Endothelial cell of umbilical vein (primary cell): ENCODE measurements around the gene LYVE1. TPM values are rescaled to one million over a fixed set of nuclear protein-coding genes. Genes with fewer than 3 reads are reported as not detected.

Experiments
- BruUV-seq: library from RNA; stranded (reverse); fragments of 400-500 nt; replicated peaks from 2 replicates; lab custom pipeline; 2021; lab: Mats Ljungman, UMichigan
- CTCF ChIA-PET: fragments of 300-600, 350-600 bp; sonication (Branson Sonifier 250); formaldehyde crosslinking; loops from one replicate; lab custom pipeline; 2021; ENCODE audit warnings: antibody characterized with exemption, inconsistent platforms; lab: Charles Lee
- POLR2A ChIA-PET: fragments of 300-600, 350-600 bp; sonication (Branson Sonifier 250); formaldehyde crosslinking; loops from one replicate; lab custom pipeline; 2021; ENCODE audit warnings: antibody characterized with exemption, inconsistent platforms; lab: Charles Lee
- DNase-seq: peaks from one replicate; pipeline ENCODE4 v3.0.0-alpha.2; 2011; ENCODE audit warnings: low read depth, low spot score
- FAIRE-seq: peaks from 2 replicates; lab custom pipeline; 2011; peaks lifted over from hg19 to GRCh38; lab: Jason Lieb, UNC
- H2AFZ ChIP-seq: 2 replicates; pipeline ENCODE4 v1.6.0; 2012; ENCODE audit warnings: low read depth, low read length, control low read depth, inconsistent platforms
- H3K27ac ChIP-seq: 2 replicates; pipeline ENCODE4 v1.5.1; 2011; ENCODE audit warnings: low read depth, mild to moderate bottlenecking, control low read depth, low read length, moderate library complexity; ENCODE audit not compliant: insufficient read depth
- H3K27me3 ChIP-seq, 2 experiments: 2 replicates each; pipeline versions ENCODE4 v1.6.0 to v1.6.1; 2011; ENCODE audit warnings: low read length in 2 of 2, mixed read lengths in 1 of 2; ENCODE audit not compliant: control insufficient read depth in 2 of 2, insufficient read depth in 2 of 2
- H3K36me3 ChIP-seq, 2 experiments: 2 replicates in 1 of 2; 3 replicates in 1 of 2; pipeline ENCODE4 v1.5.1; 2011; ENCODE audit warnings: low read length in 2 of 2, mild to moderate bottlenecking in 1 of 2, moderate library complexity in 1 of 2; ENCODE audit not compliant: control insufficient read depth in 2 of 2, insufficient read depth in 2 of 2; ENCODE audit errors: extremely low read depth in 1 of 2
- H3K4me1 ChIP-seq: 3 replicates; pipeline ENCODE4 v1.5.1; 2011; ENCODE audit warnings: mild to moderate bottlenecking, low read length; ENCODE audit not compliant: control insufficient read depth, insufficient read depth; ENCODE audit errors: extremely low read depth
- H3K4me2 ChIP-seq: 2 replicates; pipeline ENCODE4 v1.6.1; 2011; ENCODE audit warnings: low read length, control low read depth, mixed read lengths; ENCODE audit not compliant: insufficient read depth
- H3K4me3 ChIP-seq, 3 experiments: fragments of 200-600 bp in 1 of 3; sonication (generic), shearing (Covaris generic) in 1 of 3; replicated peaks in 1 of 3; 2 replicates each; pipeline ENCODE4 v1.5.1; 2011 to 2016; ENCODE audit warnings: control low read depth in 3 of 3, low read length in 3 of 3, mild to moderate bottlenecking in 2 of 3, inconsistent platforms in 1 of 3, low read depth in 1 of 3, moderate library complexity in 1 of 3; ENCODE audit not compliant: insufficient read depth in 1 of 3
- H3K79me2 ChIP-seq: 2 replicates; pipeline ENCODE4 v1.6.0; 2012; ENCODE audit warnings: low read length, inconsistent platforms; ENCODE audit not compliant: control insufficient read depth, insufficient read depth
- H3K9ac ChIP-seq: replicated peaks from 2 replicates; pipeline ENCODE3; 2011; ENCODE audit warnings: low read length, control low read depth; ENCODE audit not compliant: insufficient read depth; ENCODE audit errors: extremely low read depth
- H3K9me1 ChIP-seq: replicated peaks from 3 replicates; pipeline ENCODE4 v1.6.0; 2011; ENCODE audit warnings: mild to moderate bottlenecking, low read length; ENCODE audit not compliant: control insufficient read depth, insufficient read depth; ENCODE audit errors: extremely low read depth
- H3K9me3 ChIP-seq: replicated peaks from 2 replicates; pipeline ENCODE4 v1.5.1; 2012; ENCODE audit warnings: low read length, inconsistent platforms; ENCODE audit not compliant: control insufficient read depth, insufficient read depth
- H4K20me1 ChIP-seq: replicated peaks from 2 replicates; pipeline ENCODE3; 2011; ENCODE audit warnings: mild to moderate bottlenecking, low read length; ENCODE audit not compliant: control insufficient read depth, insufficient read depth; ENCODE audit errors: extremely low read depth
- CTCF ChIP-seq, 2 donors: IDR thresholded peaks; 1 replicate in 1 of 2; 2 replicates in 1 of 2; pipeline ENCODE4 v1.5.1; 2011; ENCODE audit warnings: low read length in 2 of 2, mild to moderate bottlenecking in 2 of 2, moderate library complexity in 2 of 2, control low read depth in 1 of 2, inconsistent platforms in 1 of 2, low read depth in 1 of 2; ENCODE audit not compliant: insufficient read depth in 1 of 2; ENCODE audit errors: extremely low read depth in 1 of 2
- EZH2 ChIP-seq: IDR thresholded peaks from 2 replicates; pipeline ENCODE4 v1.6.1; 2012; ENCODE audit warnings: borderline replicate concordance, low read depth, mild to moderate bottlenecking, moderate library complexity, low read length, inconsistent platforms; ENCODE audit not compliant: severe bottlenecking
- FOS ChIP-seq: IDR thresholded peaks from 2 replicates; pipeline ENCODE4 v1.6.1; 2011; ENCODE audit warnings: mild to moderate bottlenecking, low read length, moderate library complexity, borderline replicate concordance; ENCODE audit not compliant: insufficient read depth
- GATA2 ChIP-seq: IDR thresholded peaks from 2 replicates; pipeline ENCODE4 v1.7.0; 2011; ENCODE audit warnings: low read depth, mild to moderate bottlenecking, moderate library complexity, mixed read lengths, low read length; ENCODE audit not compliant: insufficient read length, insufficient read depth
- JUN ChIP-seq: IDR thresholded peaks from 2 replicates; pipeline ENCODE4 v1.6.1; 2011; ENCODE audit warnings: borderline replicate concordance, low read depth; ENCODE audit not compliant: insufficient read length, insufficient read depth
- MAX ChIP-seq: IDR thresholded peaks from 2 replicates; pipeline ENCODE4 v1.6.1; 2011; ENCODE audit not compliant: insufficient read depth, insufficient read length
- MYC ChIP-seq: IDR thresholded peaks from one replicate; pipeline ENCODE4 v1.6.1; 2011; ENCODE audit warnings: mild to moderate bottlenecking, low read depth, low read length
- POLR2A ChIP-seq: IDR thresholded peaks from 2 replicates; pipeline ENCODE4 v1.6.1; 2012; ENCODE audit warnings: low read depth, mild to moderate bottlenecking, control low read depth, low read length
- POLR2AphosphoS5 ChIP-seq: IDR thresholded peaks from 2 replicates; pipeline ENCODE4 v1.6.1; 2012; ENCODE audit warnings: low read depth, mild to moderate bottlenecking, control low read depth, low read length, moderate library complexity; ENCODE audit not compliant: insufficient read depth
- dilution Hi-C: fragments of 300-500 bp; cut with MboI; formaldehyde crosslinking; loops from one replicate; pipeline ENCODE4 v1.15.0; 2019; ENCODE audit warnings: low sequenced_read_pairs; ENCODE audit not compliant: extremely low pct_ligation_motif_present
- intact Hi-C: fragments of 100-400 bp; cut with micrococcal nuclease; formaldehyde crosslinking; loops from one replicate; pipeline ENCODE4 v1.10.0; 2022
- polyA plus RNA-seq, 4 experiments: library from polyadenylated mRNA; depleted of rRNA in 3 of 4; stranded (reverse) in 3 of 4; unstranded in 1 of 4; fragments of >200 nt; gene quantifications; 2 replicates each; pipeline versions ENCODE4 v1.2.1 to v1.2.3, GENCODE V29; 2011 to 2012; ENCODE audit warnings: missing spikeins in 1 of 4
- total RNA-seq: library from RNA; stranded (reverse); gene quantifications from 2 replicates; pipeline ENCODE4 v1.2.3, GENCODE V29; 2021

The LYVE1 gene
- total and polyA plus RNA-seq, 2 donors (not counting 3 experiments of a cell fraction or from before 2014, with no cell fraction given), result 4.6 to 7.6 TPM

GRCh38 chr11:10529279-10529678, 39.2 kb downstream of the LYVE1 start:
- Histone ChIP-seq H2AFZ (no peak overlapping the region), H3K27me3 (no peaks in the 10 kb centered on the region), H3K9me1 (no peaks in the 10 kb centered on the region), H3K9ac (no peak overlapping the region), H3K4me2 (peak overlapping the region; percentile 16), H4K20me1 (no peaks in the 10 kb centered on the region), H3K27ac (no peak overlapping the region), H3K4me1 (peaks cover 51% of the 10 kb centered on the region), H3K79me2 (no peaks in the 10 kb centered on the region), H3K4me3 (no peak overlapping the region), H3K9me3 (no peaks in the 10 kb centered on the region), H3K36me3 (peaks cover 0 to 6% of the 10 kb centered on the region in 2 experiments)
- peak; percentile 61 for DNase-seq
- intact Hi-C loops (no loop called here), dilution Hi-C loops (no loop called here)
- FAIRE-seq, result no peak
- BruUV-seq, result no TSS peak
- ChIA-PET POLR2A (no interaction called here), CTCF (interaction anchor here (1.5 kb wide), 1 partner anchor 109 kb away, joined by 3 read pairs; no protein-coding TSS in a partner anchor)
- no peak for TF ChIP-seq EZH2
- TF ChIP-seq POLR2A, result no peak
- no peak for TF ChIP-seq MAX
- no peak for TF ChIP-seq GATA2
- no peak for TF ChIP-seq MYC

GRCh38 chr11:10528121-10528520, 40.3 kb downstream of the LYVE1 start:
- peak; percentile 27 for DNase-seq
- dilution Hi-C loops, result no loop called here
- intact Hi-C loops, result no loop called here

More at GRCh38 chr11:10528121-10528520, 40.3 kb downstream of the LYVE1 start:
- Histone ChIP-seq H3K9me3 (no peaks in the 10 kb centered on the region), H3K9ac (no peak overlapping the region), H3K27ac (no peak overlapping the region), H4K20me1 (no peaks in the 10 kb centered on the region), H3K36me3 (peaks cover 0 to 3% of the 10 kb centered on the region in 2 experiments), H3K27me3 (no peaks in the 10 kb centered on the region), H3K4me1 (peaks cover 58% of the 10 kb centered on the region), H2AFZ (no peak overlapping the region), H3K9me1 (no peaks in the 10 kb centered on the region), H3K4me3 (no peak overlapping the region), H3K4me2 (no peak overlapping the region), H3K79me2 (no peaks in the 10 kb centered on the region)
- CTCF ChIA-PET, result interaction anchor here (0.8 to 2.0 kb wide), 6 partner anchors 12 to 162 kb away, joined by 3 to 15 read pairs (median 3); partner anchors contain the start of gene RNF141
- no peak for FAIRE-seq
- BruUV-seq, result no TSS peak
- TF ChIP-seq MAX, result no peak
- no peak for TF ChIP-seq GATA2
- TF ChIP-seq FOS, result no peak
- TF ChIP-seq EZH2, result no peak
- no peak for TF ChIP-seq POLR2A
- TF ChIP-seq POLR2AphosphoS5, result no peak
- TF ChIP-seq JUN, result no peak
- no peak for TF ChIP-seq MYC
- TF ChIP-seq CTCF (IDR thresholded peaks at IDR 0.05; ENCODE audit: extremely low read depth in 1 of 2, insufficient read depth in 1 of 2, low read depth in 1 of 2, low read length in 2 of 2), result no peak
- POLR2A ChIA-PET, result no interaction called here
